ENCODE data around the gene CABLES1. TPM values are rescaled to one million over a fixed set of nuclear protein-coding genes. Genes with fewer than 3 reads are reported as not detected.

The CABLES1 gene
- total RNA-seq, 1 donor from 2014 or later, result 2.3 TPM

DNA sequence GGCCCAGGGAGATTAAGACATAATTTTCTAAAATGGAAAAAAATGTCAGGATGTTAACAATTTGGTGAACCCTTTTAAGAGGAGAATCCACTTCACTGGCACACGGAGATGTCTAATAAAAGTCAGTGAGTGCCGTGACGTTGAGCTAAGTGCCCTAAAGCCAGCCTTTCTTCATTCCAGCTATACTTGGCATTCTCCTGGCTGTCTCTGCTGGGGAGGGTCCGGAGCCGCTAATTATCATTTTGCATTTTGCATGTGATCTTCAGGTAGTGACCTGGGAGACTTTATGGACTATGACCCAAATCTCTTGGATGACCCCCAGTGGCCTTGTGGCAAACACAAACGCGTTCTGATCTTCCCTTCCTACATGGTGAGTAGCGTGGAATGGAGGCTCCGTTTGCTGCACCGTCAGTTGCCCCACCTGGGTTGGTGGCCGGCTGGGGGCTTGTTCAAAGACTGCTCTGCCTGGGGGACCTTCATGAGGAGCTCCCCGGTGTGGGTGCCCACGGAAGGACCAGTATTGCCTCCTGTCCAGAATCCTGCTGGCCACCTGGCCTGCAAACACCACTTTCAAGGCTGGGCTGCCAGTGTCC lies 101.7 kb downstream of the CABLES1 start:
- no peak overlapping the region for H3K4me3 Mint-ChIP-seq
- H3K27ac Mint-ChIP-seq (ENCODE audit: unreplicated experiment), result no peak overlapping the region
- TF ChIP-seq CTCF (conservative IDR thresholded peaks at IDR 0.05), result no peak
- no peaks in the 10 kb centered on the region for H3K27me3 Mint-ChIP-seq (ENCODE audit: low read depth)
- no peaks in the 10 kb centered on the region for H3K36me3 Mint-ChIP-seq (ENCODE audit: low read depth)
- DNase-seq (ENCODE audit: low read depth, low spot score), result no peak
- no peaks in the 10 kb centered on the region for H3K9me3 Mint-ChIP-seq
- H3K4me1 Mint-ChIP-seq, result peaks cover 19% of the 10 kb centered on the region

DNA sequence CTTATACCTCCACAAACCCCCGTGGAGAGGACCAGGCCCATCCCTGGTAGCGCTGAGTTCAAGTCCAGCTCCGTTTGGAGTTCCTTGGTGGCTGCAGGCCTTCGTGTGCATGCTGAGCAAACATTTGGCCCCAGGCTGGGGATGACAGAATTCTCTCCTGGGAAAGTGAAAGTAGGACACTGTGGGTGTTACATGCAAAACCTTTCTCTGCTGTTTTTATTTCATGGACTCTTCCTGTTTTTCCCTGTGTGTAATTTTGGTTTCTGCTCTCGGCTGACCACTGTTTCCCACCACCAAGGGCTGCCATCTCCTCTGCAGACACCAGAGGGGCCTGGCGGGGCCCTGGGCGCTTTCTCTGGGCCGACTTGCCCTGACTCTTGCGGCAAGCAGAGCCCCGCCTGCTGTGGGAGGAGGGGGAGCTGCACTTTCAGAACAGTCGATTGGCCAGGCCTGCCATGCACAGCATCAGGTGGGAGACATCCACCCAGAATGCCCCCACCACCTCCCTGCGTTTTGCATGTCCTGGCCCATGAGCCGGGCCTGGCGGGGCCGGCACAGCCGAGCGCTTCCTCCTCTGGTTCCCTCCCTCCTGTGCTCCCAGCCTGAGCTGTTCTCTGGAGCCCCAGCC lies 102.4 kb downstream of the CABLES1 start:
- H3K36me3 Mint-ChIP-seq (ENCODE audit: low read depth), result no peaks in the 10 kb centered on the region
- H3K27ac Mint-ChIP-seq (ENCODE audit: unreplicated experiment), result no peak overlapping the region
- H3K9me3 Mint-ChIP-seq, result no peaks in the 10 kb centered on the region
- no peak overlapping the region for H3K4me3 Mint-ChIP-seq
- H3K4me1 Mint-ChIP-seq, result peaks cover 19% of the 10 kb centered on the region
- DNase-seq (ENCODE audit: low read depth, low spot score), result peak; percentile 8
- no peak for TF ChIP-seq CTCF (conservative IDR thresholded peaks at IDR 0.05)
- no peaks in the 10 kb centered on the region for H3K27me3 Mint-ChIP-seq (ENCODE audit: low read depth)

- Mint-ChIP-seq H3K9me3 (no peaks in the 10 kb centered on the region), H3K4me1 (peaks cover 21% of the 10 kb centered on the region), H3K36me3 (ENCODE audit: low read depth) (no peaks in the 10 kb centered on the region), H3K27ac (ENCODE audit: unreplicated experiment) (no peak overlapping the region), H3K4me3 (no peak overlapping the region), H3K27me3 (ENCODE audit: low read depth) (no peaks in the 10 kb centered on the region)
- DNase-seq (ENCODE audit: low read depth, low spot score), result no peak
- no peak for TF ChIP-seq CTCF (conservative IDR thresholded peaks at IDR 0.05)
These were observed 102.9 kb downstream of the CABLES1 start for GRCh38 chr18:23238152-23238531.

DNA sequence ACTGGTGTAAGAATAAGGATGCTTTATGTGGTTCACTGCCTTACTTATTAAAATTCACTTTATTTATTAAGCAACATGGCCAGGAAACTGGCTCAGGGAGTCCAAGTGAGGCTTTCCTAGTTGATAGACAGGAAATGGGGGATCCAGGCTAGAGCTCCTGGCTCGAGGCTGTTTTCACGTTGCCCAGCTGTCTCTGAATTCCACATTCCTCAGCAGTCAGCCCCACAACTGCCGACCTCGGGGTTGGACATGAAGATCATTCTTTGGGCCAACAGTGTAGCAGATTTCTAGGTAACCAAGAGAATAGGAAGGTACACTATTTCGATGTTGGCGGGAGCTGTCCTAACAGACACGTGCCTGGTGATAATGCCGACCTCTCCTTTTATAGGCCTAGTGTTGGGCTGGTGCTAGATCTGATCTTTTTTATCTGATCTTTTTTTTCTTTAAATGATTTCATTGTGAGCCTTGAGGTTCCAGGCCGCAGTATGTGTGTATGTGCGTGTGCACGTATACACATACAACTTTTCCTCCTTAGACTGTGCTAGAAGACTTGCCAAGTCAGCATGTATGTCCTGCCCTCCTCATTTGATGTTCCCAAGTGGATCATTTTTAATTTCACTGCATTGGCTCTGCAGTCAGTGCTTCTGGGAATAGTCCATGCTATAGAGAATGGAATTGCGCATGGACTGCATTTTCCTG lies 103.5 kb downstream of the CABLES1 start:
- H3K4me1 Mint-ChIP-seq, result peaks cover 22% of the 10 kb centered on the region
- no peaks in the 10 kb centered on the region for H3K27me3 Mint-ChIP-seq (ENCODE audit: low read depth)
- H3K9me3 Mint-ChIP-seq, result no peaks in the 10 kb centered on the region
- no peaks in the 10 kb centered on the region for H3K36me3 Mint-ChIP-seq (ENCODE audit: low read depth)
- no peak overlapping the region for H3K4me3 Mint-ChIP-seq
- no peak for TF ChIP-seq CTCF (conservative IDR thresholded peaks at IDR 0.05)
- DNase-seq (ENCODE audit: low read depth, low spot score), result no peak
- no peak overlapping the region for H3K27ac Mint-ChIP-seq (ENCODE audit: unreplicated experiment)

- TF ChIP-seq CTCF (conservative IDR thresholded peaks at IDR 0.05), result no peak
- Mint-ChIP-seq H3K4me1 (peaks cover 22% of the 10 kb centered on the region), H3K27ac (ENCODE audit: unreplicated experiment) (no peak overlapping the region), H3K36me3 (ENCODE audit: low read depth) (no peaks in the 10 kb centered on the region), H3K9me3 (no peaks in the 10 kb centered on the region), H3K4me3 (no peak overlapping the region), H3K27me3 (ENCODE audit: low read depth) (no peaks in the 10 kb centered on the region)
- no peak for DNase-seq (ENCODE audit: low read depth, low spot score)
These were observed 104.0 kb downstream of the CABLES1 start for GRCh38 chr18:23239350-23239692.

Data from neural crest cell (in vitro differentiated cells).